Epithelial cell of proximal tubule (primary cell): Measurements from ENCODE around the gene SCN5A. TPM values are rescaled to one million over a fixed set of nuclear protein-coding genes. Genes with fewer than 3 reads are reported as not detected.

Experiments used
- DNase-seq: peaks from one replicate; pipeline ENCODE4 v3.0.0-alpha.2; 2011; ENCODE audit warnings: low read depth
- H3K4me3 ChIP-seq: 2 replicates; pipeline ENCODE4 v1.5.1; 2011; ENCODE audit warnings: low read depth, mild to moderate bottlenecking, low read length
- CTCF ChIP-seq: conservative IDR thresholded peaks from 2 replicates; pipeline ENCODE4 v1.5.1; 2012; ENCODE audit warnings: low read depth, mild to moderate bottlenecking, low read length
- total RNA-seq: library from RNA; depleted of rRNA; stranded (reverse); fragments of >200 nt; gene quantifications from 2 replicates; pipeline ENCODE4 v1.2.3, GENCODE V29; 2015

SCN5A gene
- total RNA-seq, 1 donor from 2014 or later, result 1.3 TPM

- no peak for DNase-seq
- TF ChIP-seq CTCF, result no peak
These were observed 4.4 kb upstream of the SCN5A start for GRCh38 chr3:38653685-38654537.

GRCh38 chr3:38652934-38653333, 3.4 kb upstream of the SCN5A start:
- DNase-seq, result no peak
- no peak overlapping the region for H3K4me3 ChIP-seq
- TF ChIP-seq CTCF, result no peak

More at GRCh38 chr3:38653685-38654537, 4.4 kb upstream of the SCN5A start:
- no peak overlapping the region for H3K4me3 ChIP-seq

- no peak overlapping the region for H3K4me3 ChIP-seq
- no peak for DNase-seq
- TF ChIP-seq CTCF, result peak; percentile 94
These were observed 1.8 kb upstream of the SCN5A start for GRCh38 chr3:38651153-38651789.

DNA sequence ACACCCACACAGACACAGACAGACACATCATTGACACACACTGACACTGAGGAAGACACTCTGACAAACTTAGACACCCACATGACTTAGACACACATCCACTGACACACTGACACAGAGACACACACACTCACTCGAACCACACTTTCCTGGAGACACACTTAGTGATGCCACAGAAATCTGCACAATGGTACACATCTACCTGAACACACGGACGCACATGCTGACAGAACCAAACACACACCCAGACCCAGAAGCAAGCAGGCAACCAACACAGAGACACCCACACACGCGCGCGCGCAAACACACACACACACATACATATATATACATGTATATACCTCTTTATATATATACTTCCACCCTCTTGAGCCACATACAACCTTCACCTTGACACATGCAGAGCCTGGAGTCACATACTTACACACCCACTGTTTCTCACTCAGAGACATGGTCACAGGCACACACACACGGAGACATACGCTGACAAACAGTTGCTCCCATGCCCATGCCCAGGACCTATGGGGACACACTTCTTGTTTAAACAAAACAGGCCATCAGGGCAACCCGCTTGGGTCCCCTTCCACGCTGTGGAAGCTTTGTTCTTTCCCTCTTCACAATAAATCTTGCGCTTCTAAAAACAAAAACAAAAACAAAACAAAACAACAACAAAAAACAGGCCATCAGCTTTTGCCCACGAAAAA, 913 bp upstream of the SCN5A start:
- H3K4me3 ChIP-seq, result no peak overlapping the region
- DNase-seq, result no peak
- no peak for TF ChIP-seq CTCF

DNA sequence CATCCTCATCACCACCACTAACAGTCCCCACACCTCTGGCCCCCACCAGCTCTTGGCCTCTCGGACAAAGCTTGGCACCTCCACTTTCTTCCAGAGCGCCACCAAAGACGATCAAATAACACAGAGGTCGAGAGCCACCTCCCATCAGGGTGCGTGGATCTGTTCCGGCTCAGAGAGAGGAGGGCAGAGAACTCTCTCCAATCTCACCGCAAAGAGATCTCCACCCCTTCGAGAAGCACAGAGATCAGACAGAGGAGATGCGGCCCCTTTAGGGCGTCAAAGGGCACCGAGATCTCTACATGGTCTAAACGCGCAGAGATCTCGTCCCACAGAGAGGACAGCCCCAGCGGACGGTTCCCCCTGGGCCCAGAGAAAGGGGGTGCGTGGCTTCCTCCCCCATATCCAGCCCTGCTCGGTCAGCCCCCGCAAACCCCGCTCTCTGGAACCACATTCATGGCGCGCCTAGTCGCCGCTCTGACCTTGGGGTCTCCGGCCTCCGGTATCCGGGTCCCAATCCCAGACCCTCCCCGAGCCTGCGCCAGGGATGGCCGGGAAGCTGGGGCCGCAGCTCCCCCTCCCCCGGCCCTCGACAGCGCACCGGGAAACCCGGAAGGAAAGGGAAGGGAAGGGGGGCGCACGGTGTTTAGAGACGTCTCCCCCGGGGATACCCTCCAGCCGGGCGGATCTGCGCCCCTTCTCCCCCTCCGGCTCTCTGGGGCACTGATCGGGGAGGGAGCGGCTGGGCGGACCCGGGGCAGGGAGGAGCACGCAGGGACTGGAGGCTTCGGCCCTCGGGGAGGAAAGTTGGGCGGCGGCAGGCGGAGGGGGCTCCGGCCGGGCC, 608 bp downstream of the SCN5A start:
- TF ChIP-seq CTCF, result no peak
- H3K4me3 ChIP-seq, result peak overlapping the region; percentile 48
- DNase-seq, result no peak

DNA sequence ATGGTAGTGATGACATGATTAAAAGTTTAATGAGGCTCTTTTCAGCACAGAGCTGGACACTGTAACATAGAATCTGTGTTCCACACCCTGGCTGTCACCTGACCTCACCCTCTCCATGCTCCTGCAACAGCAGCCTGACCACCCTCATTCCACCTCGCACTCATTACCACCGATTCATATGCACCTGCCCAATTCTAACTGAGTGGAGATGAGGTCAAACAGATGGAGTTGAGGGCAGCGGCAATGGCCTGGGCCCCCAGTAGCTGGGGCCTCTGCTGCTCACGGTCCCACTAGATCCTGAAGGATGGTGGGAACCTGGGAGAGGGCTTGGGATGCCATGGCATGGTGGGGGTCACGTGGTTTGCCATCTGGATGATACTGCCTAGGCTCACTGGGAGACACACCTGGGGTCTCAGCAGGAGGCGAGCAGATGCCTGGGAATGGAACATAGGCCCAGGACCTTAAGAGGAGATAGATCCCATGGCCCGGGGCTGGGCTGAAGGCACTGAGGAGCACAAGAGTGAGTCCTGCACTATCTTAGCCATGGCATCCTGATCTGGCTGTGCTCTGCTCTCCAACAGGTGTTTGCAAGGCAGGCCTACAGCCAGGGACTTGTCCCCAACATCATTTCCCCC, 1.3 kb downstream of the SCN5A start:
- no peak for DNase-seq
- no peak for TF ChIP-seq CTCF
- no peak overlapping the region for H3K4me3 ChIP-seq
